ENCODE data around the gene EARS2. TPM values are rescaled to one million over a fixed set of nuclear protein-coding genes. Genes with fewer than 3 reads are reported as not detected.

EARS2 gene
- polyA plus RNA-seq, 1 experiment: 36.0 TPM

GRCh38 chr16:23581764-23582163, 24.6 kb upstream of the EARS2 start:
- Histone ChIP-seq H3K9me3 (ENCODE audit: control insufficient read depth, insufficient read depth, low read length) (no peaks in the 10 kb centered on the region), H3K27ac (ENCODE audit: low read depth, low read length) (no peak overlapping the region), H3K27me3 (ENCODE audit: control insufficient read depth, insufficient read depth, low read length) (no peaks in the 10 kb centered on the region), H3K4me3 (ENCODE audit: low read depth, low read length) (no peak overlapping the region)
- POLR2A ChIA-PET: interaction anchor here (0.7 to 1.1 kb wide), 2 partner anchors 51 to 1452 kb away, joined by 3 to 4 read pairs; no protein-coding TSS in a partner anchor
- CTCF ChIA-PET: interaction anchor here (1.1 to 1.9 kb wide), 2 partner anchors 15 to 24 kb away, joined by 4 to 6 read pairs; partner anchors contain the start of gene UBFD1
- no peak for DNase-seq (ENCODE audit: low read depth, low spot score)
- no peak for TF ChIP-seq CTCF (IDR thresholded peaks at IDR 0.05; ENCODE audit: low read depth, low read length)

GRCh38 chr16:23580391-23580790, 23.2 kb upstream of the EARS2 start:
- ChIA-PET POLR2A (interaction anchor here (1.1 kb wide), 1 partner anchor 50 kb away, joined by 3 read pairs; no protein-coding TSS in a partner anchor), CTCF (interaction anchor here (1.0 kb wide), 1 partner anchor 16 kb away, joined by 3 read pairs; no protein-coding TSS in a partner anchor)
- Histone ChIP-seq H3K27ac (ENCODE audit: low read depth, low read length) (no peak overlapping the region), H3K27me3 (ENCODE audit: control insufficient read depth, insufficient read depth, low read length) (no peaks in the 10 kb centered on the region), H3K4me3 (ENCODE audit: low read depth, low read length) (no peak overlapping the region), H3K9me3 (ENCODE audit: control insufficient read depth, insufficient read depth, low read length) (no peaks in the 10 kb centered on the region)
- no peak for DNase-seq (ENCODE audit: low read depth, low spot score)
- TF ChIP-seq CTCF (IDR thresholded peaks at IDR 0.05; ENCODE audit: low read depth, low read length): no peak

GRCh38 chr16:23579371-23579770, 22.2 kb upstream of the EARS2 start:
- CTCF ChIA-PET: no interaction called here

GRCh38 chr16:23578101-23578830, 21.1 kb upstream of the EARS2 start:
- CTCF ChIA-PET: interaction anchor here (0.6 to 1.1 kb wide), 2 partner anchors 18 to 36 kb away, joined by 4 to 9 read pairs; partner anchors contain the start of gene NDUFAB1
- POLR2A ChIA-PET: no interaction called here
- Histone ChIP-seq H3K4me3 (ENCODE audit: low read depth, low read length) (no peak overlapping the region), H3K9me3 (ENCODE audit: control insufficient read depth, insufficient read depth, low read length) (no peaks in the 10 kb centered on the region), H3K27ac (ENCODE audit: low read depth, low read length) (peak overlapping the region; percentile 21), H3K27me3 (ENCODE audit: control insufficient read depth, insufficient read depth, low read length) (no peaks in the 10 kb centered on the region)
- no peak for DNase-seq (ENCODE audit: low read depth, low spot score)
- no peak for TF ChIP-seq CTCF (IDR thresholded peaks at IDR 0.05; ENCODE audit: low read depth, low read length)

More at GRCh38 chr16:23579371-23579770, 22.2 kb upstream of the EARS2 start:
- Histone ChIP-seq H3K27ac (ENCODE audit: low read depth, low read length) (no peak overlapping the region), H3K9me3 (ENCODE audit: control insufficient read depth, insufficient read depth, low read length) (no peaks in the 10 kb centered on the region), H3K27me3 (ENCODE audit: control insufficient read depth, insufficient read depth, low read length) (no peaks in the 10 kb centered on the region), H3K4me3 (ENCODE audit: low read depth, low read length) (no peak overlapping the region)
- no peak for TF ChIP-seq CTCF (IDR thresholded peaks at IDR 0.05; ENCODE audit: low read depth, low read length)
- POLR2A ChIA-PET: no interaction called here
- DNase-seq (ENCODE audit: low read depth, low spot score): no peak

- H3K27ac ChIP-seq (ENCODE audit: low read depth, low read length): no peak overlapping the region
- no peak for DNase-seq (ENCODE audit: low read depth, low spot score)
- ChIA-PET POLR2A (no interaction called here), CTCF (interaction anchor here (0.6 to 1.1 kb wide), 2 partner anchors 19 to 37 kb away, joined by 4 to 9 read pairs; partner anchors contain the start of gene NDUFAB1)
- no peaks in the 10 kb centered on the region for H3K9me3 ChIP-seq (ENCODE audit: control insufficient read depth, insufficient read depth, low read length)
- H3K4me3 ChIP-seq (ENCODE audit: low read depth, low read length): no peak overlapping the region
- TF ChIP-seq CTCF (IDR thresholded peaks at IDR 0.05; ENCODE audit: low read depth, low read length): no peak
- no peaks in the 10 kb centered on the region for H3K27me3 ChIP-seq (ENCODE audit: control insufficient read depth, insufficient read depth, low read length)
Measured at GRCh38 chr16:23577493-23577892, 20.3 kb upstream of the EARS2 start.
